Osteocyte (in vitro differentiated cells): ENCODE measurements around the gene EPHB1. TPM values are rescaled to one million over a fixed set of nuclear protein-coding genes. Genes with fewer than 3 reads are reported as not detected.
A peak's percentile ranks its signal among the peaks of the same experiment; 100 is the strongest.

ENCODE experiments used
- DNase-seq: peaks from one replicate; pipeline ENCODE4 v3.0.0; 2021; ENCODE audit warnings: mixed read lengths; ENCODE audit not compliant: unreplicated experiment; ENCODE audit errors: extremely low spot score
- H3K27ac Mint-ChIP-seq: one replicate; pipeline ENCODE4 v1.8.0; 2021; ENCODE audit warnings: mild to moderate bottlenecking, mixed read lengths; ENCODE audit not compliant: unreplicated experiment
- H3K27me3 Mint-ChIP-seq: one replicate; pipeline ENCODE4 v1.8.0; 2021; ENCODE audit warnings: mixed read lengths; ENCODE audit not compliant: unreplicated experiment
- H3K36me3 Mint-ChIP-seq: one replicate; pipeline ENCODE4 v1.8.0; 2021; ENCODE audit warnings: mixed read lengths; ENCODE audit not compliant: unreplicated experiment
- H3K4me1 Mint-ChIP-seq: one replicate; pipeline ENCODE4 v1.8.0; 2021; ENCODE audit warnings: mixed read lengths; ENCODE audit not compliant: unreplicated experiment
- H3K4me3 Mint-ChIP-seq: one replicate; pipeline ENCODE4 v1.8.0; 2021; ENCODE audit warnings: mild to moderate bottlenecking, moderate library complexity, mixed read lengths; ENCODE audit not compliant: unreplicated experiment
- H3K9me3 Mint-ChIP-seq: one replicate; pipeline ENCODE4 v1.8.0; 2021; ENCODE audit warnings: mixed read lengths; ENCODE audit not compliant: unreplicated experiment
- total RNA-seq: library from RNA; stranded (reverse); gene quantifications from 2 replicates; pipeline ENCODE4 v1.2.1, GENCODE V29; 2021
- TF ChIP-seq, protein P1 (sequence below): fragments of 200-600 bp; sonication (generic); IDR thresholded peaks from 2 replicates; pipeline ENCODE4 v1.5.0; 2021; ENCODE audit warnings: antibody characterized with exemption, mild to moderate bottlenecking, moderate library complexity

EPHB1 gene
- total RNA-seq, 1 donor from 2014 or later, result 0.75 TPM

DNA sequence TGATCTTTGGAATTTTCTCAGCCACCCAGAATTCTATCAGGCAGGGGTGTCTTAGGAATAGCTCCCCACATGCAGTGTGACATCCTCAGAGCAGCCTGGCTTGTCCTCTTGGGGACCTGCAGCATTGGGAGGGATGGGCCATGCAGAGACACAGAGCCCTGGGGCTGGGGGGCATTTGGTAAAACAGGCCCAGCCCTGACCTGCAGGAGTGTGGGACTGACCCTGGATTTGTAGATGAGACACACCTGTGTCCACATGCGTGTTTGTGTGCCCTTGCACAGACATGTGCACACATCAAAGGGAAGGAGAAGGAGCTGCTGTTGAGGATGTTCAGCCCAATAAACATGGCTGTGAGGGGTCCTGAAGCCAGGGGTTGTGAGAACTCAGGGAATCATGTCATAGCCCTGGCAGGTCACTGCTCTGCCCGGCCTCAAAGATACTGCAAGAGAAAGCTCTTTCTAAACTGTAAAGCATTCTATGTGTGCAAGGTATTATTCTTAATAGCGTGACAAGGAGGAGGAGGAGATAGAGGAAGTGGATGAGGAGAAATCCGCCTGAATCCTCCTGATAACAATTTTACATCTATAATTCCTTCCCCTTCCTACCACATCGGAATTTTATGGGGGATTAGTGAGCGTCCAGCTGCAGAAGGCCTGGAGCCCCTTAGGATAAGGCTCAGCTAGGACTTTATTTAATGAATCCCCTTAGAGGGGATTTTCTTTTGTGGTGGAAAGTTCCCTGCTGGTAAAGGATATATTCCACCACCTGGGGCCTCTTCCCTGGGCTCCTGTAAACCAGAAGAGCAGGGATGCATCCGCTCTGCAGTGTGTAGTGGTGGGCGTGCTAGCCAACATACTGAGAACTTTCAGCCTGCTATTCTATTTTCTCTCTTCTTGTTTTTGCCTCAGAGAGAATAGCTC is 245.5 kb downstream of the EPHB1 start:
- Mint-ChIP-seq H3K27me3 (no peaks in the 10 kb centered on the region), H3K4me3 (no peak overlapping the region), H3K27ac (no peak overlapping the region), H3K9me3 (no peaks in the 10 kb centered on the region), H3K4me1 (no peaks in the 10 kb centered on the region), H3K36me3 (no peaks in the 10 kb centered on the region)
- peak; percentile 64 for DNase-seq
- TF ChIP-seq, protein P1, sequence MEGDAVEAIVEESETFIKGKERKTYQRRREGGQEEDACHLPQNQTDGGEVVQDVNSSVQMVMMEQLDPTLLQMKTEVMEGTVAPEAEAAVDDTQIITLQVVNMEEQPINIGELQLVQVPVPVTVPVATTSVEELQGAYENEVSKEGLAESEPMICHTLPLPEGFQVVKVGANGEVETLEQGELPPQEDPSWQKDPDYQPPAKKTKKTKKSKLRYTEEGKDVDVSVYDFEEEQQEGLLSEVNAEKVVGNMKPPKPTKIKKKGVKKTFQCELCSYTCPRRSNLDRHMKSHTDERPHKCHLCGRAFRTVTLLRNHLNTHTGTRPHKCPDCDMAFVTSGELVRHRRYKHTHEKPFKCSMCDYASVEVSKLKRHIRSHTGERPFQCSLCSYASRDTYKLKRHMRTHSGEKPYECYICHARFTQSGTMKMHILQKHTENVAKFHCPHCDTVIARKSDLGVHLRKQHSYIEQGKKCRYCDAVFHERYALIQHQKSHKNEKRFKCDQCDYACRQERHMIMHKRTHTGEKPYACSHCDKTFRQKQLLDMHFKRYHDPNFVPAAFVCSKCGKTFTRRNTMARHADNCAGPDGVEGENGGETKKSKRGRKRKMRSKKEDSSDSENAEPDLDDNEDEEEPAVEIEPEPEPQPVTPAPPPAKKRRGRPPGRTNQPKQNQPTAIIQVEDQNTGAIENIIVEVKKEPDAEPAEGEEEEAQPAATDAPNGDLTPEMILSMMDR, result no peak

DNA sequence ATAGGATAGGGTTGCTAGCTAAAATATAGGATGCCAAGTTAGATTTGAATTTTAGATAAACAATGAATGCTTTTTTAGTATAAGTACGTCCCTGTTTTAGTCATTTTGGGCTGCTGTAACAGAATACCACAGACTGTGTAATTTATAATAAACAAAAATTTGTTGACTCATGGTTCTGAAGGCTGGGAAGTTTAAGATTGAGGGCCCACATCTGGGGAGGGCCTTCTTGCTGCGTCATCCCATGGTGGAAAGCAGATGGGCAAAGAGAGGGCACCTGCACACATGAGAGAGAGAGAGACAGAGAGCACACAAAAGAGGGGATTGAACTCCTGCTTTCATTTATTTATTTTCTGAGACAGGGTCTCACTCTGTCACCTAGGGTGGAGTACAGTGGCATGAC is 246.5 kb downstream of the EPHB1 start:
- Mint-ChIP-seq H3K4me3 (no peak overlapping the region), H3K27me3 (no peaks in the 10 kb centered on the region), H3K9me3 (no peaks in the 10 kb centered on the region), H3K27ac (no peak overlapping the region), H3K36me3 (no peaks in the 10 kb centered on the region), H3K4me1 (no peaks in the 10 kb centered on the region)
- TF ChIP-seq, protein P1, result no peak
- DNase-seq, result no peak

DNA sequence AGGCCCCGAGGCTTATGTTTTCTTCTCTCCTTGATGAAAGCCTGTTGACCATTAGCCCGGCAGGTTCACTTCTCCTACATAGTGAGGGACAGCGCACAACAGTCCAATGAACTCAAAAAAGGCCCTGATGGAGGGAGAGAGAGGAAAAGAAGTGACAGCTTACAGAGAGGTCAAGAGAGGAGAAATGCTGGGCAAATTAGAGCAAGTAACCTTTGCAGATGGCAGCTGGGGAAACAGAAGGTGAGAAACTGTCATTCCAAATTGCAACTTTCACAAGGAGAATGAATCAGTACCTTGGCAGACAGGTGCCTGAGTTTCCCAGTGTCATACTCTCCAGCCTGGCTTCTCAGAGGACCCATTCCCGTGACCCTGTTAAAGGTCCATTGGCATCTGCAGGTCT is 252.0 kb downstream of the EPHB1 start:
- Mint-ChIP-seq H3K9me3 (no peaks in the 10 kb centered on the region), H3K4me3 (no peak overlapping the region), H3K27me3 (no peaks in the 10 kb centered on the region), H3K36me3 (no peaks in the 10 kb centered on the region), H3K27ac (no peak overlapping the region), H3K4me1 (no peaks in the 10 kb centered on the region)
- TF ChIP-seq, protein P1, result no peak
- DNase-seq, result no peak

DNA sequence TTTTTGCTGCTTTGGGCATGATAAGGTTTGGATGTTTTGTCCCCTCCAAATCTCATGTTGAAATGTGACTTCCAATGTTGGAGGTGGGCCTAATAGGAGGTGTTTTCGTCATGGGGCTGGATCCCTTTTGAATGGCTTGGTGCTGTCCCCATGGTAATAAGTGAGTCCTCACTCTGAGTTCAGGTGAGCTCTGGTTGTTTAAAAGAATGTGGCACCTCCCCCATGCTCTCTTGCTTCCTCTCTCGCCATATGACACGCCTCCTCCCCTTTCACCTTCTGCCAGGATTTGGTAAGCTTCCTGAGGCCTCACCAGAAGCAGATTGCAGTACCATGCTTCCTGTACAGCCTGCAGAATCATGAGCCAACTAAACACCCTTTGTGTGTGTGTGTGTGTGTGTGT is 255.5 kb downstream of the EPHB1 start:
- Mint-ChIP-seq H3K36me3 (no peaks in the 10 kb centered on the region), H3K4me1 (no peaks in the 10 kb centered on the region), H3K9me3 (no peaks in the 10 kb centered on the region), H3K4me3 (no peak overlapping the region), H3K27ac (no peak overlapping the region), H3K27me3 (no peaks in the 10 kb centered on the region)
- no peak for DNase-seq
- TF ChIP-seq, protein P1, result no peak

DNA sequence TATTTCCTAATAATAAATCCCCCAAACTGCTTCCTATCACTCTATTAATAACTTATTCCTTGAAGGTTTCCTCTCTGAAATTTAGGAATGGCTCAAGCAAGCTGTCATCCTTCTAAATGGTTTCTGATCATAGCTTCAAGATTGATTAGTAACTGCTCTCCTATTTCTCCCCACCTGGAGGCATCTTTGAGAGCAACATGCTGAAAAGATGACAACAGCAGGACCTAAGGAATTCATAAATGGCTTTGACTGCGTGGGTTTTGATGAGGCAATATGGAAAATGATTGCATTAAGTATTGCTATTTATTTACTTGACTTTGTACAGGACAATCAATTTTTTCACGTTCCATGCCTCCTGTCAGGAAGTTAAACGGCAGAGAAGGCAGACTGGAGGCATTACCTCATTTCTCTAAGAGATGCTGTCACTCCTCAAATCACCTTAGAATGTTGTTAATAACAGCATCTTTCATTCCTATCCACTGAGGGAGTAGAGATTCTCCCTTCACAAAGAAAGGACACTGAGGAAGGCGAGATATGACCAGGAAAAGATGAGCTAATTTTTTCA is 256.4 kb downstream of the EPHB1 start:
- Mint-ChIP-seq H3K27ac (no peak overlapping the region), H3K4me3 (no peak overlapping the region), H3K4me1 (no peaks in the 10 kb centered on the region), H3K36me3 (no peaks in the 10 kb centered on the region), H3K27me3 (no peaks in the 10 kb centered on the region), H3K9me3 (no peaks in the 10 kb centered on the region)
- TF ChIP-seq, protein P1, result no peak
- no peak for DNase-seq
